ENCODE measurements around the gene PNMA8C.
"Not testable (repeated sequence)": the region's sequence is repeated elsewhere in the genome, so short reads cannot be mapped to it uniquely, and the experiment has no call there.

Gene PNMA8C

DNA sequence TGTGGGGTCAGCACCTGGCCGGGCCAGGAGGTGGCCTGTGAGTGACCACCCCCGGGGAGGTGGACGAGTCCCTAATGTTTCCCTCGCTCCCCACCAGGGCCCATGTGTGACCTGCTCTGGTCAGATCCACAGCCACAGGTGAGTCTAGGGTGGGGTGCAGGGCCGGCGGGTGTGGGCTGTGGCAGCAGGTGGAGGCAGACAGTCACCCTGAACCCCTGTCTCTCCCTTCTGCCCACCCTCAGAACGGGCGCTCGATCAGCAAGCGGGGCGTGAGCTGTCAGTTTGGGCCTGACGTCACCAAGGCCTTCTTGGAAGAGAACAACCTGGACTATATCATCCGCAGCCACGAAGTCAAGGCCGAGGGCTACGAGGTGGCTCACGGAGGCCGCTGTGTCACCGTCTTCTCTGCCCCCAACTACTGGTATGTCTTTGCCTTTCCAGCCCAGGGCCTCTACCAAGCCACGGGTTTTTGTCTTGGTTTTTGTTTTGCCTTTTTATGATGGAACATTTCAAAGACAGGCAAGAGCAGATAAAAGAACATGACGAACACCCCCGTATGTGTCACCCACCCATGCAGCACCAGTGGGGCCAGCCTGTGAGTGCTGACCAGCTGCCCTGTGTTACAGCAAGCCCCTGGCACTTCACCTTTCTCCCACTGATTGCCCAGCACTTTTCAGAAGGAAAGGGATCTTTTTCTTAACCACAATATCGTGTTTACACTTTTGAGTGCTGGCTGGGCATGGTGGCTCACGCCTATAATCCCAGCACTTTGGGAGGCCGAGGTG is 40.2 kb downstream of the PNMA8C start:
- DNase-seq: no peak

GRCh38 chr19:46387713-46388130 is 41.0 kb downstream of the PNMA8C start:
- no peak for DNase-seq

GRCh38 chr19:46386996-46387712 is 41.6 kb downstream of the PNMA8C start:
- no peak for DNase-seq

GRCh38 chr19:46386151-46386550 is 42.6 kb downstream of the PNMA8C start:
- DNase-seq: no peak

GRCh38 chr19:46385636-46386035 is 43.1 kb downstream of the PNMA8C start:
- no peak for DNase-seq

- DNase-seq: no peak
These were observed 44.3 kb downstream of the PNMA8C start for GRCh38 chr19:46384396-46384795.

GRCh38 chr19:46383846-46384245 is 44.9 kb downstream of the PNMA8C start:
- DNase-seq: no peak

DNA sequence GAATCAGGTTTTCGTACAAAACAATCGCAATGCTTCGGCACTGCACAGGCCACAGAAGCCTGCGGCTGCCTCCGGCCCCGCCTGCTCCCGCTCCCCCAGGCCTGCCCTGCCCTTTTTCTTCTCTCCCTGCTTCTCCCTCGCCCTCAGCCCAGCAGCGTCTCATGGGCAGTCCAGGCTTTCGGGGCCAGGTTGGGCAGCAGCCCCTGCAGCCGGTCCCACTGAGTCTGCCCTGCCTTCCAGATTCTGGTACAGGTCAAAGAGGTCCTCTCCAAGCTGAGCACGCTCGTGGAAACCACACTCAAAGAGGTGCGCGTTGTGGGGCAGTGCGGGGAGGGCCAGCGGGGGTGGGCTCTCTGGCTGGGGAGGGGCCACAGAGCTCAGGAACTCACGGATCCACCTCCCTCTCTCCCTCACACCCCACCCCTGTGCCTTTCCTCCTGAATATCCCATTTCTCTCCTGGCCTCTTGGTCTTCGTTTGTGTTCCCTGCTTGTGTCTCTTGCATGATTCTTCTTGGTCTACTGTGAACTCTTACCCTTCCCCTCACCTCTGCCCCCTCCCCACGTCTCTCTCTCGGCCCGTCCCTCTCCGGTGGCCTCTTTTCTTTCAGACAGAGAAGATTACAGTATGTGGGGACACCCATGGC is 45.4 kb downstream of the PNMA8C start:
- DNase-seq: no peak

DNA sequence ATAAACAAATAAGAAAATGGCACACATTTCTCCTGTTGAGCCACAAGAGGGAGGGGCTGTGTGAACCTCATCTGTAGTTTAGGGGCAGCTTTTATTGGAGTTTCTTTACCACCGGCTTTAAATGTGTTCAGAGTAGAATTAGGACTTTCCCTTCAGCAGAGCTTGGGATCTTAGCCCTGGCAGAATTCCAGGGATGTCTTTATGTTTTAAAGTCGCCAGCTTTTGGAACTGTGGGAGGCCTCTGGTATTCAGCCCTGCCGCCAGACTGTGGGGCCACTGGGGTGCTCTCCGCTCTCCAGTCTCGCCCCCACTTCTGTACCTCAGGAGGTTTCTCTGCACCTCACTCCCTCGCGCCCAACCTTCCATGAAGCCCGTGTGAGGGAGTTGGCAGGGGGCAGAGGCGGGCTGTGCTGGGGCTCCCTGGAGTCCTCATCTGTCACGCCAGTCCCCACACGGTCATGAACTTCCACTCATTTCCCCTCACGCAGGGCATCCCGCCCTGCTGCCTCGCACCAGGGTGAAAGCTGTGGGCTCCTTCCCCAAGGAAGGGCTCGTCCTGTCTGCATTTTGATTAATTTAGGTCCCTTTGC is 46.9 kb downstream of the PNMA8C start:
- no peak for DNase-seq

DNA sequence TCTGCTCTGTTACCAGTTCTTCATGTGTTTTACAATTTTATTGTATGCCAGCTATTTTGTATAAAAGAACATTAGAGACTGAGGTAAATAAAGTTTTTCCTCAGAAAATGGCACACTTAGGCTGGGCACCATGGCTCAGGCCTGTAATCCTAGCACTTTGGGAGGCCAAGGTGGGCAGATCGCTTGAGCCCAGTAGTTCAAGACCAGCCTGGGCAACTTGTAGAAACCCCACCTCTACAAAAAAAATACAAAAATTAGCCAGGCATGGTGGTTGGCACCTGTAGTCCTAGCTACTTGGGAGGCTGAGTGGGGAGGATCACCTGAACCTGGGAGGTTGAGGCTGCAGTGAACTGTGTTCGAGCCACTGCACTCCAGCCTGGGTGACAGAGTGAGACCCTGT is 47.4 kb downstream of the PNMA8C start:
- DNase-seq: no peak

DNA sequence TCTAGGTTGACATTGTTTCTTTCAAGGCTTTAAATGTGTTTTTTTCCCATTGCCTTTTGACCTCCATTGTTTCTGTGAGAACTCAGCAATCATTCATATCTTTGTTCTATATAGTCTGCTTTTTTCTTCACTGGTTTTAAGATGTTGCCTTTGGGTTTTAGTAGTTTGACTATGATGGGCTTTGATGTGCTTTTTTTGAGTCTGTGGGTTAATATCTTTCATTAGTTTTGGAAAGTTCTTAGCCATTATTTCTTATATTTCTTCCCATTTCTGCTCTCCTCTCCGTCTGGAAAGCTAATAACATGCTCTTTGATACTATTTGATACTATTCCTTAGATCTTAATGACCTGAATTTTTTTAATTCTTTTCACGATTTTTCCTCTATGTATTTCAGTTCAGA is 48.0 kb downstream of the PNMA8C start:
- DNase-seq: no peak

DNA sequence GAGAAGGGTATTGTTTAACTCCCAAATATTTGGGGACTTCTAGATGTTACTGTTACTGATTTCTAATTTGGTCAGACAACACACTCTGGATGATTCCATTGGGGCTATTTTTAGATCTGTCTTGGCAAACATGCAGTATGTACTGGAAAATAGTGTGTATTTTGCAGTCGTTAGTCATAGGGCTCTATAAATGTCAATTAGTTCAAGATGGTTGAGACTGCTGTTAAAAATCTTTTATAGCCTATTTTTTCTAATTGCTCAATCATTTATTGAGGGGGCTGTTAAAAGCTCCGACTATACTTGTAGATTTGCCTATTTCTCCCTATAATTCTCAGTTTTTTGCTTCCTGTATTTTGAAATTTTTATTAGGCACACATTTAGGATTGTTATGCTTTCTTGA is 50.5 kb downstream of the PNMA8C start:
- no peak for DNase-seq

DNA sequence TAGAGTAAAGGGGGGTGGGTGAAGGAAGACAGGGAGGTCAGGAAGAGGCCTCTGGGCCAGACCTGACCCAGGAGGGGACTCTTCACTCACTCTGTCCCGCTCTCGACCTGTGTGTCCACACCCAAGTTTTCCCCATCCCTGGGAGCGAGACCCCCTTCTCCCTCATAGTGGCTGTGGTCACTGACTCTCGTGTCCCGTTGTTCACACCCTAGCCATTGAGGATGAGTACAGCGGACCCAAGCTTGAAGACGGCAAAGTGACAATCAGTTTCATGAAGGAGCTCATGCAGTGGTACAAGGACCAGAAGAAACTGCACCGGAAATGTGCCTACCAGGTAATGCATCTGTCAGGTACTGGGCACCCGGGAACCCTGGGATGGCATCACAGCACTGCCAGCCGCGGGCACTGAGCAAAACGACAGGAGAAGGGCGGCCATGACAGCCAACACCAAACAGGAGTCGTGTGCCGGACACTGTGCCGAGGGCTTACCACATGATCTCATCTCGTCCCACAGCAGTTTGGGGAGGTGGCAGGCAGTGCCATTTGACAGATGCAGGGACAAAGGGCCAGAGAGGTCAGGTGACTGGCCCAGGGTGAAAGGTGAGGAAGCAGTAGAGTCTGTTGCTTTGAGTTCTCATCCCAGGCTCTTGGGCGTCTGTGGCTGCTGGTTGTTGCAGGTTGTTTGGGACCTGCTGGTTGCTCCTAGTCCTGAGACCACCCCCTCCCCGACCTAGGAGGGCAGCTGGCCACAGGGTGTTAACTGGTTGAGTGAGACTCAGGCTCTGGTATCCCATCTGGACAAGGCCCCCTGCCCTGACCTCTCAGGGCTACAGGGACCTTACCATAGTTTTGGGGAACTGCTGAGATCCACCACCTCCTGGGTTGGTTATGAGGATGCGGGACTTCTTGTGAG is 52.2 kb downstream of the PNMA8C start:
- DNase-seq: no peak

- not testable (repeated sequence) for DNase-seq
These were observed 53.2 kb downstream of the PNMA8C start for GRCh38 chr19:46375476-46376067.
